Stimulated activated CD8-positive, alpha-beta memory T cell treated with anti-CD3 and anti-CD28 coated beads, Interleukin-4, amount 100 ng/mL, for 1 hour (primary cell): ENCODE measurements around the gene UNC13A.

Source experiments
- DNase-seq, 2 donors: peaks; one replicate each; pipeline ENCODE4 v3.0.0-alpha.2; 2020; ENCODE audit warnings: low read depth in 2 of 2, low spot score in 1 of 2

Gene UNC13A

GRCh38 chr19:17673937-17674799 lies 14.0 kb downstream of the UNC13A start:
- DNase-seq = no peak

- no peak for DNase-seq
These were observed 16.2 kb downstream of the UNC13A start for GRCh38 chr19:17671906-17672305.

GRCh38 chr19:17669419-17669818 lies 18.7 kb downstream of the UNC13A start:
- no peak for DNase-seq

- DNase-seq = no peak
These were observed 23.1 kb downstream of the UNC13A start for GRCh38 chr19:17665058-17665457.

- DNase-seq = no peak
These were observed 28.2 kb downstream of the UNC13A start for GRCh38 chr19:17659996-17660395.

GRCh38 chr19:17658666-17659065 lies 29.5 kb downstream of the UNC13A start:
- no peak for DNase-seq

GRCh38 chr19:17658240-17658639 lies 29.9 kb downstream of the UNC13A start:
- no peak for DNase-seq

- no peak for DNase-seq
These were observed 31.2 kb downstream of the UNC13A start for GRCh38 chr19:17656970-17657369.

- DNase-seq = no peak
These were observed 32.2 kb downstream of the UNC13A start for GRCh38 chr19:17655751-17656472.

GRCh38 chr19:17654993-17655392 lies 33.2 kb downstream of the UNC13A start:
- DNase-seq = no peak

- no peak for DNase-seq
These were observed 35.5 kb downstream of the UNC13A start for GRCh38 chr19:17652627-17653026.

GRCh38 chr19:17648786-17649185 lies 39.4 kb downstream of the UNC13A start:
- DNase-seq = no peak

GRCh38 chr19:17648097-17648660 lies 40.0 kb downstream of the UNC13A start:
- no peak for DNase-seq

- no peak for DNase-seq
These were observed 40.8 kb downstream of the UNC13A start for GRCh38 chr19:17647071-17648020.

- DNase-seq = no peak
These were observed 41.7 kb downstream of the UNC13A start for GRCh38 chr19:17646441-17646840.

- no peak for DNase-seq
These were observed 42.7 kb downstream of the UNC13A start for GRCh38 chr19:17645339-17645963.

- no peak for DNase-seq
These were observed 45.5 kb downstream of the UNC13A start for GRCh38 chr19:17642656-17643055.

GRCh38 chr19:17641846-17642245 lies 46.3 kb downstream of the UNC13A start:
- DNase-seq = no peak

GRCh38 chr19:17641181-17641580 lies 47.0 kb downstream of the UNC13A start:
- no peak for DNase-seq

- DNase-seq = no peak
These were observed 54.5 kb downstream of the UNC13A start for GRCh38 chr19:17633700-17634099.

- DNase-seq = no peak
These were observed 55.6 kb downstream of the UNC13A start for GRCh38 chr19:17632577-17632976.
